Sigmoid colon (tissue), 4 donors: Measurements from ENCODE around the gene SCAF4.

Source experiments
- CTCF ChIP-seq, 4 experiments: fragments of 450-650 bp in 3 of 4; fragments of 200-600 bp in 1 of 4; IDR thresholded peaks; one replicate each; pipeline ENCODE4 v1.5.1; 2016 to 2019; ENCODE audit warnings: antibody characterized with exemption in 4 of 4, mild to moderate bottlenecking in 3 of 4, moderate library complexity in 2 of 4
- EP300 ChIP-seq, 4 donors: sonication (generic); formaldehyde crosslinking; IDR thresholded peaks; one replicate each; pipeline ENCODE4 v1.6.1; 2017; ENCODE audit warnings: antibody characterized with exemption in 4 of 4
- POLR2AphosphoS5 ChIP-seq, 4 donors: sonication (generic); formaldehyde crosslinking; IDR thresholded peaks; one replicate each; pipeline ENCODE4 v1.6.1; 2017; ENCODE audit warnings: antibody characterized with exemption in 4 of 4

- TF ChIP-seq CTCF (IDR thresholded peaks at IDR 0.05) (no peak), EP300 (IDR thresholded peaks at IDR 0.05) (no peak), POLR2AphosphoS5 (IDR thresholded peaks at IDR 0.05) (no peak)
Observed at GRCh38 chr21:31727181-31727580, 4.7 kb downstream of the SCAF4 start.
